Activated naive CD8-positive, alpha-beta T cell treated with anti-CD3 and anti-CD28 coated beads, Interleukin-2, amount 50 U/mL, for 16 hours (primary cell): ENCODE data around the gene F11.
"Not testable (repeated sequence)": the region's sequence is repeated elsewhere in the genome, so short reads cannot be mapped to it uniquely, and the experiment has no call there.

Source experiments
- DNase-seq: peaks from one replicate; pipeline ENCODE4 v3.0.0-alpha.2; 2020; ENCODE audit warnings: low read depth, low spot score

The F11 gene

GRCh38 chr4:186249785-186250754, 15.9 kb upstream of the F11 start:
- no peak for DNase-seq

- no peak for DNase-seq
Observed at GRCh38 chr4:186250760-186251159, 15.2 kb upstream of the F11 start.

GRCh38 chr4:186255122-186255521, 10.9 kb upstream of the F11 start:
- DNase-seq = no peak

GRCh38 chr4:186258216-186258811, 7.7 kb upstream of the F11 start:
- DNase-seq = no peak

GRCh38 chr4:186260117-186260503, 5.9 kb upstream of the F11 start:
- no peak for DNase-seq

GRCh38 chr4:186260504-186261448, 5.2 kb upstream of the F11 start:
- no peak for DNase-seq

GRCh38 chr4:186264660-186265059, 1.3 kb upstream of the F11 start:
- no peak for DNase-seq

GRCh38 chr4:186265250-186265649, 739 bp upstream of the F11 start:
- not testable (repeated sequence) for DNase-seq

GRCh38 chr4:186266729-186267456, 904 bp downstream of the F11 start:
- DNase-seq = no peak

GRCh38 chr4:186271081-186271678, 5.2 kb downstream of the F11 start:
- DNase-seq = no peak

GRCh38 chr4:186272699-186273391, 6.9 kb downstream of the F11 start:
- no peak for DNase-seq

GRCh38 chr4:186273392-186273789, 7.4 kb downstream of the F11 start:
- not testable (repeated sequence) for DNase-seq

- DNase-seq = no peak
Observed at GRCh38 chr4:186283311-186283710, 17.3 kb downstream of the F11 start.

GRCh38 chr4:186285147-186285546, 19.2 kb downstream of the F11 start:
- DNase-seq = no peak

GRCh38 chr4:186286581-186286980, 20.6 kb downstream of the F11 start:
- DNase-seq = no peak

- DNase-seq = no peak
Observed at GRCh38 chr4:186291256-186291890, 25.4 kb downstream of the F11 start.

- no peak for DNase-seq
Observed at GRCh38 chr4:186294160-186294559, 28.2 kb downstream of the F11 start.

- no peak for DNase-seq
Observed at GRCh38 chr4:186296481-186296880, 30.5 kb downstream of the F11 start.

- DNase-seq = no peak
Observed at GRCh38 chr4:186297013-186297645, 31.1 kb downstream of the F11 start.
